ENCODE measurements around the gene SF3A2. TPM values are rescaled to one million over a fixed set of nuclear protein-coding genes. Genes with fewer than 3 reads are reported as not detected.
A peak's percentile ranks its signal among the peaks of the same experiment; 100 is the strongest.

Gene SF3A2
- total RNA-seq, 5 donors from 2014 or later (not counting 1 experiment from before 2014, with no cell fraction given) = 130 to 172 (median 161) TPM

- peaks cover 18% of the 10 kb centered on the region for H3K36me3 Mint-ChIP-seq
- POLR2A ChIA-PET = no interaction called here
- 53% methylated on average over 4 of the region's 14 CpGs for WGBS (ENCODE audit: insufficient coverage)
- ATAC-seq (replicated peaks in 1 of 4) = peak; percentile 29 to 66 (median 58)
- H3K27ac Mint-ChIP-seq = no peak overlapping the region
- no peak overlapping the region for H3K4me3 Mint-ChIP-seq
- Histone ChIP-seq H3K4me3 (ENCODE audit: control insufficient read depth in 1 of 2, extremely low read depth in 1 of 2, low read length in 1 of 2) (no peak overlapping the region), H3K27ac (ENCODE audit: low read length) (no peak overlapping the region), H3K36me3 (ENCODE audit: control insufficient read depth in 2 of 2, extremely low read depth in 1 of 2, insufficient read depth in 1 of 2, low read length in 1 of 2) (peaks cover 12 to 47% of the 10 kb centered on the region in 2 donors), H3K9me3 (no peaks in the 10 kb centered on the region), H3K27me3 (replicated peaks in 1 of 2; ENCODE audit: control insufficient read depth in 2 of 2, extremely low read depth in 1 of 2, insufficient read depth in 2 of 2, low read length in 1 of 2) (no peaks in the 10 kb centered on the region), H3K4me1 (ENCODE audit: control insufficient read depth in 1 of 2, extremely low read depth in 1 of 2, insufficient read depth in 2 of 2, low read length in 2 of 2) (peaks cover 0 to 5% of the 10 kb centered on the region in 2 experiments)
- CTCF ChIA-PET = no interaction called here
- H3K27me3 Mint-ChIP-seq = no peaks in the 10 kb centered on the region
- DNase-seq = peak in 23 of 35 experiments; percentile 11 to 60 (median 21)
- peaks cover 0 to 6% (median 5%) of the 10 kb centered on the region in 3 donors for H3K4me1 Mint-ChIP-seq
- no peaks in the 10 kb centered on the region for H3K9me3 Mint-ChIP-seq
Observed at GRCh38 chr19:2223959-2224358, 12.7 kb upstream of the SF3A2 start.

DNA sequence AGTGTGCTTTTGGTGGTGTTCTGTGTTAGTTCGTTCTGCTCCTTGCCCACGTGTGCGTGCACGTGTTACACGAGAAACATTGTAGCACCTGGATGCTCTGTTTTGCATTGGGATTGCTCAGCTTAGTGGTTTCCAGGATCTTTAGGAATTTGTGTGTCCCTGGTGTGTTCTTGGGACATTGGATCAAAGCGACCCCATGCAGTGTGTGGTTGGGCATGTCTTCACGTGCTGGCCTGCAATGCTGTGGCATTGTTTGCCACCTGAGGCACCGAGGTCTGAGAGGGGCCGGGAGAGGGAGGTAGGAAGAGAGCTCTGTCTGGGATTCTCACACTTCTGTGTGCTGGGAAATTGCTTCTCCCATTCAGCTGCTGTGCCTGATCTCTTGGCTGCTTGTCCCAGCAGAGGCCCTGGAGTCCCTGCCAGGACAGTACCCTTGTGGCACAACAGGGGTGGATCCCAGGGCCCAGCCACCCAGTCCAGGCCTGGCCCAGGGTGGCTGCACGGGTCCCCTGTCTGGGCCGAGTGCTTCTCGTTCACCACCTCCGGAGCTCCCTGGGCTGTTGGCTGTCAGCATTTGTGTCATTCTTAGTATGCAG, 11.8 kb upstream of the SF3A2 start:
- Histone ChIP-seq H3K4me1 (ENCODE audit: control insufficient read depth in 1 of 2, extremely low read depth in 1 of 2, insufficient read depth in 2 of 2, low read length in 2 of 2) (peaks cover 0 to 5% of the 10 kb centered on the region in 2 experiments), H3K36me3 (ENCODE audit: control insufficient read depth in 2 of 2, extremely low read depth in 1 of 2, insufficient read depth in 1 of 2, low read length in 1 of 2) (peaks cover 18 to 42% of the 10 kb centered on the region in 2 donors), H3K27ac (ENCODE audit: low read length) (no peak overlapping the region), H3K27me3 (replicated peaks in 1 of 2; ENCODE audit: control insufficient read depth in 2 of 2, extremely low read depth in 1 of 2, insufficient read depth in 2 of 2, low read length in 1 of 2) (no peaks in the 10 kb centered on the region), H3K9me3 (no peaks in the 10 kb centered on the region), H3K4me3 (ENCODE audit: control insufficient read depth in 1 of 2, extremely low read depth in 1 of 2, low read length in 1 of 2) (no peak overlapping the region)
- POLR2A ChIA-PET = no interaction called here
- Mint-ChIP-seq H3K9me3 (no peaks in the 10 kb centered on the region), H3K27me3 (no peaks in the 10 kb centered on the region), H3K4me3 (no peak overlapping the region), H3K27ac (no peak overlapping the region), H3K4me1 (peaks cover 0 to 6% (median 5%) of the 10 kb centered on the region in 3 donors), H3K36me3 (peaks cover 21% of the 10 kb centered on the region)
- DNase-seq (no peak), ATAC-seq (replicated peaks in 1 of 4) (no peak)
- CTCF ChIA-PET = no interaction called here
- WGBS (ENCODE audit: insufficient coverage) = 95% methylated on average over 12 of the region's 13 CpGs

DNA sequence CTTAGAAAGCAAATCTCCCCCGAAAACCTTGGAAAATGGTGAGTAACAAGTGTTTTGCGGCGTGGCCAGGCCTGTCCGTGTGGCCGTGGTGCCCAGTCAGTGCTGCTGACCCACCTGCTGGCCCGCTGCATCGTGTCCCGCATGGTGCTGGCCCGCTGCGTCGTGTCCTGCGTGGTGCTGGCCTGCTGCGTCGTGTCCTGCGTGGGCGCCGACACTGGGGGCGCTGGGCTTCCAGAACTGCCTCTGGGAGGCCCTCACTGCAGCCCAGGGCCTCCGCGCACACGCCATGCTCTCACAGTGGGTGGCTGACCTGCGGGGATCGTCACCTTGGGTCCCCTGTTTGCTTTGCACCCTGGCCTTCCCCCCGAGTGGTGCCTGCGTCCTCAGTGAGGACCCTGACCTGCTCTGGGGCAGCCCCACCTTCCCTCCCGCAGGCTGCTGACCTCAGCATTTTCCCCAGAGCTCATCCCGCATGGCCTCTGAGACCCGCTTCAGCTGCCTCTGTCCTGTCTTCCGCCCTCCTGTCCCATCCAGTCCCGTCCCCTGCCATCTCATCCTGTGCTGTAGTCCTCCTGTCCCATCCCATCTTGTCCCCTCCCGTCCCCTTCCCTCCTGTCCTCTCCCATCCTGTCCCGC, 11.1 kb upstream of the SF3A2 start:
- H3K9me3 Mint-ChIP-seq = no peaks in the 10 kb centered on the region
- no peak overlapping the region for H3K27ac Mint-ChIP-seq
- ATAC-seq (replicated peaks in 1 of 4) (no peak), DNase-seq (no peak)
- ChIA-PET POLR2A (no interaction called here), CTCF (no interaction called here)
- H3K27me3 ChIP-seq (replicated peaks in 1 of 2; ENCODE audit: control insufficient read depth in 2 of 2, extremely low read depth in 1 of 2, insufficient read depth in 2 of 2, low read length in 1 of 2) = no peaks in the 10 kb centered on the region
- H3K4me3 ChIP-seq (ENCODE audit: control insufficient read depth in 1 of 2, extremely low read depth in 1 of 2, low read length in 1 of 2) = no peak overlapping the region
- no peak overlapping the region for H3K4me3 Mint-ChIP-seq
- H3K9me3 ChIP-seq = no peaks in the 10 kb centered on the region
- WGBS (ENCODE audit: insufficient coverage) = 93% methylated on average over 31 of the region's 32 CpGs
- H3K36me3 ChIP-seq (ENCODE audit: control insufficient read depth in 2 of 2, extremely low read depth in 1 of 2, insufficient read depth in 1 of 2, low read length in 1 of 2) = peaks cover 17 to 41% of the 10 kb centered on the region in 2 donors
- no peaks in the 10 kb centered on the region for H3K27me3 Mint-ChIP-seq
- H3K4me1 Mint-ChIP-seq = peaks cover 0 to 6% (median 5%) of the 10 kb centered on the region in 3 donors
- H3K27ac ChIP-seq (ENCODE audit: low read length) = no peak overlapping the region
- peaks cover 21% of the 10 kb centered on the region for H3K36me3 Mint-ChIP-seq
- H3K4me1 ChIP-seq (ENCODE audit: control insufficient read depth in 1 of 2, extremely low read depth in 1 of 2, insufficient read depth in 2 of 2, low read length in 2 of 2) = peaks cover 0 to 5% of the 10 kb centered on the region in 2 experiments

DNA sequence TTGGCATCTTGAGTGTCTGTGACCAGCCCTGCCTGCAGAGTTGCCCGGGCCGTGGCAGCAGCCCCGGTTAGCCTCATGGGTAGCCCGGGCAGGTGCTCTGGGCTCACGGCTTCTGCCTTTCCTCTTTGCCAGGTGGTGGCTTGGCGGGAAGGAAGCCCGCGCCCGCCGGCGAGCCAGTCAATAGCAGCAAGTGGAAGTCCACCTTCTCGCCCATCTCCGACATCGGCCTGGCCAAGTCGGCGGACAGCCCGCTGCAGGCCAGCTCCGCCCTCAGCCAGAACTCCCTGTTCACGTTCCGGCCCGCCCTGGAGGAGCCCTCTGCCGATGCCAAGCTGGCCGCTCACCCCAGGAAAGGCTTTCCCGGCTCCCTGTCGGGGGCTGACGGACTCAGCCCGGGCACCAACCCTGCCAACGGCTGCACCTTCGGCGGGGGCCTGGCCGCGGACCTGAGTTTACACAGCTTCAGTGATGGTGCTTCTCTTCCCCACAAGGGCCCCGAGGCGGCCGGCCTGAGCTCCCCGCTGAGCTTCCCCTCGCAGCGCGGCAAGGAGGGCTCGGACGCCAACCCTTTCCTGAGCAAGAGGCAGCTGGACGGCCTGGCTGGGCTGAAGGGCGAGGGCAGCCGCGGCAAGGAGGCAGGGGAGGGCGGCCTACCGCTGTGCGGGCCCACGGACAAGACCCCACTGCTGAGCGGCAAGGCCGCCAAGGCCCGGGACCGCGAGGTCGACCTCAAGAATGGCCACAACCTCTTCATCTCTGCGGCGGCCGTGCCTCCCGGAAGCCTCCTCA, 10.4 kb upstream of the SF3A2 start:
- Histone ChIP-seq H3K27me3 (replicated peaks in 1 of 2; ENCODE audit: control insufficient read depth in 2 of 2, extremely low read depth in 1 of 2, insufficient read depth in 2 of 2, low read length in 1 of 2) (no peaks in the 10 kb centered on the region), H3K27ac (ENCODE audit: low read length) (no peak overlapping the region), H3K36me3 (ENCODE audit: control insufficient read depth in 2 of 2, extremely low read depth in 1 of 2, insufficient read depth in 1 of 2, low read length in 1 of 2) (peaks cover 16 to 35% of the 10 kb centered on the region in 2 donors), H3K4me1 (ENCODE audit: control insufficient read depth in 1 of 2, extremely low read depth in 1 of 2, insufficient read depth in 2 of 2, low read length in 2 of 2) (peaks cover 0 to 5% of the 10 kb centered on the region in 2 experiments), H3K9me3 (no peaks in the 10 kb centered on the region), H3K4me3 (ENCODE audit: control insufficient read depth in 1 of 2, extremely low read depth in 1 of 2, low read length in 1 of 2) (no peak overlapping the region)
- no peak for ATAC-seq (replicated peaks in 1 of 4)
- no peak for DNase-seq
- no peaks in the 10 kb centered on the region for H3K27me3 Mint-ChIP-seq
- H3K36me3 Mint-ChIP-seq = peaks cover 21% of the 10 kb centered on the region
- ChIA-PET POLR2A (no interaction called here), CTCF (no interaction called here)
- H3K27ac Mint-ChIP-seq = no peak overlapping the region
- H3K4me3 Mint-ChIP-seq = no peak overlapping the region
- 96% methylated on average over 45 of the region's 59 CpGs for WGBS (ENCODE audit: insufficient coverage)
- peaks cover 0 to 6% (median 5%) of the 10 kb centered on the region in 3 donors for H3K4me1 Mint-ChIP-seq
- no peaks in the 10 kb centered on the region for H3K9me3 Mint-ChIP-seq

DNA sequence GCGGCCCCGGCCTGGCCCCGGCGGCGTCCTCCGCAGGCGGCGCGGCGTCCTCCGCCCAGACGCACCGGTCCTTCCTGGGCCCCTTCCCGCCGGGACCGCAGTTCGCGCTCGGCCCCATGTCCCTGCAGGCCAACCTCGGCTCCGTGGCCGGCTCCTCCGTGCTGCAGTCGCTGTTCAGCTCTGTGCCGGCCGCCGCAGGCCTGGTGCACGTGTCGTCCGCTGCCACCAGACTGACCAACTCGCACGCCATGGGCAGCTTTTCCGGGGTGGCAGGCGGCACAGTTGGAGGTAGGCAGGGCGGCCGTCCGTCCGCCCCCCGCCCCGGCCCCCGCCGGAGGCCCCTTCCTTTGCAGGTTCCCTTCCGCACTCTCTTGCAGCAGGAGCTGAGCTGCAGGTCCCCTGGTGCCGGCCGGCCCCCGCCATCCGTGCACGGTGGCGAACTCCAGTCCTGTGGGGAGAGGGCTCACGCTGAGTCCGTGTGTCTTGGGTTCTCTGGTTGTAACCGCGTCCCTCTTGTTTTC, 9.7 kb upstream of the SF3A2 start:
- no peak overlapping the region for H3K27ac Mint-ChIP-seq
- no peak overlapping the region for H3K27ac ChIP-seq (ENCODE audit: low read length)
- H3K4me3 ChIP-seq (ENCODE audit: control insufficient read depth in 1 of 2, extremely low read depth in 1 of 2, low read length in 1 of 2) = no peak overlapping the region
- no peaks in the 10 kb centered on the region for H3K27me3 Mint-ChIP-seq
- ATAC-seq (replicated peaks in 1 of 4) = no peak
- peaks cover 0 to 6% (median 5%) of the 10 kb centered on the region in 3 donors for H3K4me1 Mint-ChIP-seq
- H3K27me3 ChIP-seq (replicated peaks in 1 of 2; ENCODE audit: control insufficient read depth in 2 of 2, extremely low read depth in 1 of 2, insufficient read depth in 2 of 2, low read length in 1 of 2) = no peaks in the 10 kb centered on the region
- no peaks in the 10 kb centered on the region for H3K9me3 ChIP-seq
- POLR2A ChIA-PET = no interaction called here
- H3K9me3 Mint-ChIP-seq = no peaks in the 10 kb centered on the region
- peaks cover 21% of the 10 kb centered on the region for H3K36me3 Mint-ChIP-seq
- H3K36me3 ChIP-seq (ENCODE audit: control insufficient read depth in 2 of 2, extremely low read depth in 1 of 2, insufficient read depth in 1 of 2, low read length in 1 of 2) = peaks cover 16 to 33% of the 10 kb centered on the region in 2 donors
- 97% methylated on average over 46 of the region's 53 CpGs for WGBS (ENCODE audit: insufficient coverage)
- no peak for DNase-seq
- H3K4me1 ChIP-seq (ENCODE audit: control insufficient read depth in 1 of 2, extremely low read depth in 1 of 2, insufficient read depth in 2 of 2, low read length in 2 of 2) = peaks cover 0 to 5% of the 10 kb centered on the region in 2 experiments
- H3K4me3 Mint-ChIP-seq = no peak overlapping the region
- CTCF ChIA-PET = no interaction called here

GRCh38 chr19:2227415-2228156, 9.0 kb upstream of the SF3A2 start:
- CTCF ChIA-PET = no interaction called here
- no peak overlapping the region for H3K27ac Mint-ChIP-seq
- H3K27me3 Mint-ChIP-seq = no peaks in the 10 kb centered on the region
- POLR2A ChIA-PET = no interaction called here
- DNase-seq (no peak), ATAC-seq (replicated peaks in 1 of 4) (no peak)
- H3K27me3 ChIP-seq (replicated peaks in 1 of 2; ENCODE audit: control insufficient read depth in 2 of 2, extremely low read depth in 1 of 2, insufficient read depth in 2 of 2, low read length in 1 of 2) = no peaks in the 10 kb centered on the region
- H3K36me3 ChIP-seq (ENCODE audit: control insufficient read depth in 2 of 2, extremely low read depth in 1 of 2, insufficient read depth in 1 of 2, low read length in 1 of 2) = peaks cover 19 to 36% of the 10 kb centered on the region in 2 donors
- no peaks in the 10 kb centered on the region for H3K9me3 Mint-ChIP-seq
- H3K4me3 Mint-ChIP-seq = no peak overlapping the region
- H3K4me1 Mint-ChIP-seq = peaks cover 0 to 9% (median 5%) of the 10 kb centered on the region in 3 donors
- no peaks in the 10 kb centered on the region for H3K9me3 ChIP-seq
- no peak overlapping the region for H3K4me3 ChIP-seq (ENCODE audit: control insufficient read depth in 1 of 2, extremely low read depth in 1 of 2, low read length in 1 of 2)
- no peak overlapping the region for H3K27ac ChIP-seq (ENCODE audit: low read length)
- peaks cover 21% of the 10 kb centered on the region for H3K36me3 Mint-ChIP-seq
- 94% methylated on average over 46 of the region's 67 CpGs for WGBS (ENCODE audit: insufficient coverage)
- H3K4me1 ChIP-seq (ENCODE audit: control insufficient read depth in 1 of 2, extremely low read depth in 1 of 2, insufficient read depth in 2 of 2, low read length in 2 of 2) = peaks cover 0 to 7% of the 10 kb centered on the region in 2 experiments

All from T-cell (primary cell).